GM06990 (cell line): Measurements from ENCODE around the gene TRIM17.

Experiments used
- DNase-seq: peaks from one replicate; pipeline ENCODE4 v3.0.0-alpha.2; 2011; ENCODE audit not compliant: insufficient read length; ENCODE audit errors: extremely low read depth
- H3K27me3 ChIP-seq: replicated peaks from 2 replicates; pipeline ENCODE4 v1.6.0; 2011; ENCODE audit warnings: low read length; ENCODE audit not compliant: control insufficient read depth, insufficient read depth
- H3K36me3 ChIP-seq: 2 replicates; pipeline ENCODE4 v1.5.1; 2011; ENCODE audit warnings: low read length; ENCODE audit not compliant: control insufficient read depth, insufficient read depth
- H3K4me3 ChIP-seq: replicated peaks from 2 replicates; pipeline ENCODE4 v1.5.1; 2011; ENCODE audit warnings: low read depth, mild to moderate bottlenecking, control low read depth, low read length
- TF ChIP-seq, protein P1 (sequence below): IDR thresholded peaks from 2 replicates; pipeline ENCODE4 v1.5.1; 2011; ENCODE audit warnings: low read length, control low read depth, mild to moderate bottlenecking, inconsistent platforms; ENCODE audit not compliant: insufficient read depth, poor library complexity, severe bottlenecking

Gene TRIM17

DNA sequence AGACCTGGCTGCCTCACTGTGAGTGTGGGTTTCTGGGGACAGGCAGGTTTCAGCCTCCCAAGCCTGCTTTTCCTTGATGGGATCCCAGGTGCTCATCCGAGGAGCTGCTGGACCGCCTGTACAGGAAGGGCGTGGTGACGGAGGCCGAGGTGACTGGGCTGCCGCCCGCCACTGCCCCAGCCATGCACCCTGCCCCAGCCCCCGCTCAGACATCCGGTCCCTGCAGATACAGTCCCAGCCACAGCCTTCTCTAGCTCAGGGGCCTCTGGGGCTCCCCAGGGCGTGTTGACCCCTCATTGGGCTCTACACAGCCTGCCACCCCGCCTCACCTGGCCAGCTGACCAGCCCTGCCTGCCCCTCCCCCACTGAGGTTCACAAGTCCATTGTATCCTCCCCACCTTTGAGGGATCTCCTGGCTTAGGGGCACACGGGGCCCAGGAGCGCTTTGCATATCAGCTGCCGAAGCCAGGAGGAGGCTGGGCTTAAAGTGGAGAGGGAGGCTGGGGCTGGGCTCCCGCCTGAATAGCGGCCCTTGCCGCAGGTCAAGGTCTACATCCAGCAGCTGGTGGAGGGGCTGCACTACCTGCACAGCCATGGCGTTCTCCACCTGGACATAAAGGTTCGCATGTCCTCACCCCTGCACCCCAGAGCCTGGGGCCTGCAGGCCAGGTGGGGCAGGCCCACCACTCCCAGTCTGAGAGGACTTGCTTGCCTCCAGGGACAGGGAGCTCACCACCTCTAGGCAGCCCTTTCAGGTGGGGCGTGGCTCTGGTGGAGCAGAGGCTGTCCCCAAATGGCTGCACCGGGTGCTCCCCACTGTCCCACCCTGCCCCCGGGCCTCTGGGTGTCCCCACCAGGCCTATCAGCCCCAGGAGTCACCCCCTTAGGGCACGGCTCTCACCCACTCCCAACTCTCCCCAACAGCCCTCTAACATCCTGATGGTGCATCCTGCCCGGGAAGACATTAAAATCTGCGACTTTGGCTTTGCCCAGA, 48.6 kb downstream of the TRIM17 start:
- TF ChIP-seq, protein P1, sequence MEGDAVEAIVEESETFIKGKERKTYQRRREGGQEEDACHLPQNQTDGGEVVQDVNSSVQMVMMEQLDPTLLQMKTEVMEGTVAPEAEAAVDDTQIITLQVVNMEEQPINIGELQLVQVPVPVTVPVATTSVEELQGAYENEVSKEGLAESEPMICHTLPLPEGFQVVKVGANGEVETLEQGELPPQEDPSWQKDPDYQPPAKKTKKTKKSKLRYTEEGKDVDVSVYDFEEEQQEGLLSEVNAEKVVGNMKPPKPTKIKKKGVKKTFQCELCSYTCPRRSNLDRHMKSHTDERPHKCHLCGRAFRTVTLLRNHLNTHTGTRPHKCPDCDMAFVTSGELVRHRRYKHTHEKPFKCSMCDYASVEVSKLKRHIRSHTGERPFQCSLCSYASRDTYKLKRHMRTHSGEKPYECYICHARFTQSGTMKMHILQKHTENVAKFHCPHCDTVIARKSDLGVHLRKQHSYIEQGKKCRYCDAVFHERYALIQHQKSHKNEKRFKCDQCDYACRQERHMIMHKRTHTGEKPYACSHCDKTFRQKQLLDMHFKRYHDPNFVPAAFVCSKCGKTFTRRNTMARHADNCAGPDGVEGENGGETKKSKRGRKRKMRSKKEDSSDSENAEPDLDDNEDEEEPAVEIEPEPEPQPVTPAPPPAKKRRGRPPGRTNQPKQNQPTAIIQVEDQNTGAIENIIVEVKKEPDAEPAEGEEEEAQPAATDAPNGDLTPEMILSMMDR: no peak
- no peaks in the 10 kb centered on the region; the same call in 1 of the 2 replicates for H3K27me3 ChIP-seq
- no peaks in the 10 kb centered on the region for H3K36me3 ChIP-seq
- H3K4me3 ChIP-seq: no peak overlapping the region
- DNase-seq: no peak

DNA sequence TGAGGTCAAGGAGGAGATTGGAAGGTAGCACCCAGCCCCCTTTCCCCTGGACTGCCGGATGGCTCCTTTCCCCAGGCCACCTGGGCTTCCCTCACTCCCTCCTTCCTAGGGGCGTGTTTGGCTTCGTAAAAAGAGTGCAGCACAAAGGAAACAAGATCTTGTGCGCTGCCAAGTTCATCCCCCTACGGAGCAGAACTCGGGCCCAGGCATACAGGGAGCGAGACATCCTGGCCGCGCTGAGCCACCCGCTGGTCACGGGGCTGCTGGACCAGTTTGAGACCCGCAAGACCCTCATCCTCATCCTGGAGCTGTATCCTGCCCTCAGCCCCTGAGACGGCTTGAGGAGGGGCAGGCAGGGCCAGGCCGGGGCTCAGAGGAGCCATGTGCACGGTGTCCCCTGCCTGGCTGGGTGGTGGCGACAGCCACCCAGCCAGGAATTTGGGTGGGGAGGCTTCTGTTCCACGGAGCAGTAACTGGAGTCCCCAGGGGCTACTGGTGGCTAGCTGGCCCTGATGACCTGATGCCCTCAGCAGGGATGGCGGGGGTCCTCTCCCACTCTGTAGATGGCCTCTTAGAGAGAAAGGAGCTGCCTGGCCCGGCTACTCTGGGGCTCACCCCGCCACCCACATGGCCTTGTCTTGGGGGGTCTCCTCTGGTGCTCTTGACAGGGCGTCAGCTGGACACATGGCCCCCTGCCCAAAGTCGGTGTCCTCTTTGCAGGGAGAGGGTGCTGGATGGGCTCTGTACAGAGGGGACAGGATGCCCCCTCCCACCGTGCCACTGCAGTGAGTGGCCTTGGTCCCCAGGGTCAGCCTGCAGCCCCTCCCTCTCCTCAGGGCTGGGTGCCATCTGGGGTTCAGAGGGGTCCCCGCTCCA, 49.6 kb downstream of the TRIM17 start:
- Histone ChIP-seq H3K4me3 (no peak overlapping the region), H3K36me3 (no peaks in the 10 kb centered on the region), H3K27me3 (no peaks in the 10 kb centered on the region; the same call in 1 of the 2 replicates)
- DNase-seq: no peak
- TF ChIP-seq, protein P1: no peak

DNA sequence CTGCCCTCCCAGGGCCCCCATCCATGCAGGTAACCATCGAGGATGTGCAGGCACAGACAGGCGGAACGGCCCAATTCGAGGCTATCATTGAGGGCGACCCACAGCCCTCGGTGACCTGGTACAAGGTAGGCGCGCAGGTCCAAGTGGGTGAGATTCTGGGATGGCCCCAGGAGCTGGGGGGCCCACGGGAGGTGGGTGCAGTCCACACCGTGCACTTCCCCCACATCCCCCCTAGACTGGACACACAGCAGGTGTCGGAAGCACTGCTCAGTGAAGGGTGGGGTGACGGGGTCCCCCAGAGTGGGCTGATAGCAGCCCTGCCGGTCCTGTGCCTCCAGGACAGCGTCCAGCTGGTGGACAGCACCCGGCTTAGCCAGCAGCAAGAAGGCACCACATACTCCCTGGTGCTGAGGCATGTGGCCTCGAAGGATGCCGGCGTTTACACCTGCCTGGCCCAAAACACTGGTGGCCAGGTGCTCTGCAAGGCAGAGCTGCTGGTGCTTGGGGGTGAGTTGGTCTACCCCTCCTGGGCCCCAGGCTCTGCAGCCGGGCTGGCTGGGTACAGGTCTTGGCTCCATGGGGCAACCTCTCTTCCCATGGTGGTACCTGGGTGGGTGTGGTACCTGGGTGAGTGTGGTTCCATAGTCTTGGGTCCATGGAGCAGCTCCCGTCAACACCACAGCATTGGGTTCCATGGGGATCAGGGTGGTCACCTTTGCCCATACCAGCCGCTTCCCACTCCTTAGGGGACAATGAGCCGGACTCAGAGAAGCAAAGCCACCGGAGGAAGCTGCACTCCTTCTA, 50.4 kb downstream of the TRIM17 start:
- H3K27me3 ChIP-seq: no peaks in the 10 kb centered on the region; the same call in 1 of the 2 replicates
- H3K4me3 ChIP-seq: no peak overlapping the region
- DNase-seq: no peak
- no peaks in the 10 kb centered on the region for H3K36me3 ChIP-seq
- TF ChIP-seq, protein P1: no peak

DNA sequence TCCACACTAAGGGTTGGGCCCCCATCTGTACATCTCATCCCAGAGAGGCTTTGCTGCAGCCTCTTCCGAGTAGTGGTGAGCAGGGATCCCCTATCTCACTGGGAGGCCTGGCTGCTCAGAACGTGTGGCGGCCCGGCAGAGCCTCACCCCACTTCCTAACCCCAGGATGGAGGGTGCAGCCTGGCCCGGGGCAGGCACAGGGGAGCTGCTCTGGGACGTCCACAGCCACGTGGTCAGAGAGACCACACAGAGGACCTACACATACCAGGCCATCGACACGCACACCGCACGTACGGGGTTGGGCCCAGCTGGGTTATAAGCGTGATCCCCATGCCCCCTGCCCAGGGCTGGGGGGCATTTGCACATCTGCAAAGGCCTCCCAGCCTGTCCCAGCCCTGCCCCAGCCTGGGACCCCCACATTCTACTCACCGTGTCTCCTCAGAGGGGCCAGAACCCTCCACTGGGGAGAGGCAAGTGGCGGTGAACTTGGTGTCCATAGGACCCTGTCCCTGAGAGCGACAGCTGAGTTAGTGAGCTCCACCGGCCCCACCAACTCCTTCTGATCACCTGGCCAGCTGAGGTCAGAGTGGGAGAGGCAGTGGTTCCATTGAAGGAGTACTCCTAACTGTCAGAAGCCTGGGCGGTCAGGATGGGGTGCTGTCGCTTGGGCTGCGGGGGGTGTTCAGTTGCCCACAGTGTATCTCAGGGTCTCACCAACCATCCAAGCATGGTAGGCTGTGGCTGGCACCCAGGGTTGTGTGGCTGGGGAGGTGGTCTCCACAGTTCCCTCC, 51.2 kb downstream of the TRIM17 start:
- TF ChIP-seq, protein P1: no peak

More for the DNA sequence above, 51.2 kb downstream of the TRIM17 start:
- Histone ChIP-seq H3K36me3 (no peaks in the 10 kb centered on the region), H3K27me3 (no peaks in the 10 kb centered on the region), H3K4me3 (no peak overlapping the region)
- DNase-seq: no peak
